Measurements from ENCODE around the gene SMG6. TPM values are rescaled to one million over a fixed set of nuclear protein-coding genes. Genes with fewer than 3 reads are reported as not detected.

Gene SMG6
- total RNA-seq, 1 donor from 2014 or later: 43.0 TPM

DNA sequence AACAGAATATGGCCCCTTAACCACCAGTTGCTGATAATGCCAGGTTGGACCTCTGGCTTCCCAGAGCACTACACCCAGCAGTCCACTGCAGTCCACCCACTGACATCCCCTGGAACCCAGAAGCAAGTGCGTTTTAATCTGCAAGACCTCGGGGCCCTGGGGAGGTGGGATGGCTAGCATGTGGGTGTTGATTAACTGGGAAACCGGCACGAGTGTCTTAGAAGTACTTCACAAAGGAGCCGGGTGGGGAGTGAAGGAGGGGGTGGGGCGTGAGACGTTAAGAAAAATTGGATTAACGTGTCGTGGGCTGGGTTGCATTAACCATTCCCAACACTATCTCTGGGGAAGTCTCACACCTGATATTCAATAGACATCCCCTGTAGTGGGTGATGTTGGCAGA, 254.8 kb downstream of the SMG6 start:
- Mint-ChIP-seq H3K27me3 (ENCODE audit: low read depth) (peaks cover 7% of the 10 kb centered on the region), H3K36me3 (ENCODE audit: low read depth) (peaks cover 30% of the 10 kb centered on the region), H3K27ac (no peak overlapping the region), H3K4me3 (ENCODE audit: low read depth) (peak overlapping the region; percentile 74), H3K4me1 (ENCODE audit: low read depth) (peaks cover 26% of the 10 kb centered on the region), H3K9me3 (no peaks in the 10 kb centered on the region)
- intact Hi-C loops (cut with micrococcal nuclease): loop anchor here (10.0 kb wide), 1 partner anchor 404 kb away; the partner anchor contains the start of genes RILP and SCARF1
- DNase-seq (ENCODE audit: low spot score): no peak

DNA sequence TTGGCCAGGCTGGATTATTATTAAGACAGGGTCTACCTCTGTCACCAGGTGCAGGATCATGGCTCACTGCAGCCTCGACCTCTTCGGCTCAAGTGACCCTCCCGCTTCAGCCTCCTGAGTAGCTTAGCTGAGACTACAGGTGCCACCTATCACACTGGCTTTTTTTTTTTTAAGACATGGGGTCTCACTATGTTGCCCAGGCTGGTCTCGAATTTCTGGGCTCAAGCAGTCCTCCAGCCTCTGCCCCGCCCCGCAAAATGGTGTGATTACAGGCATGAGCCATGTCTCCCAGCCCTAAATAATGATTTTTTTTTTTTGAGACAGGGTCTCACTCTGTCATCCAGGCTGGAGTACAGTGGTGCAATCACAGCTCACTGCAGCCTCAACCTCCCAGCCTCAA, 256.0 kb downstream of the SMG6 start:
- no peaks in the 10 kb centered on the region for H3K9me3 Mint-ChIP-seq
- no peak overlapping the region for H3K27ac Mint-ChIP-seq
- H3K27me3 Mint-ChIP-seq (ENCODE audit: low read depth): peaks cover 7% of the 10 kb centered on the region
- no peak for DNase-seq (ENCODE audit: low spot score)
- H3K4me1 Mint-ChIP-seq (ENCODE audit: low read depth): peaks cover 30% of the 10 kb centered on the region
- peaks cover 42% of the 10 kb centered on the region for H3K36me3 Mint-ChIP-seq (ENCODE audit: low read depth)
- intact Hi-C loops (cut with micrococcal nuclease): loop anchor here (10.0 kb wide), 1 partner anchor 403 kb away; the partner anchor contains the start of genes RILP and SCARF1
- no peak overlapping the region for H3K4me3 Mint-ChIP-seq (ENCODE audit: low read depth)

DNA sequence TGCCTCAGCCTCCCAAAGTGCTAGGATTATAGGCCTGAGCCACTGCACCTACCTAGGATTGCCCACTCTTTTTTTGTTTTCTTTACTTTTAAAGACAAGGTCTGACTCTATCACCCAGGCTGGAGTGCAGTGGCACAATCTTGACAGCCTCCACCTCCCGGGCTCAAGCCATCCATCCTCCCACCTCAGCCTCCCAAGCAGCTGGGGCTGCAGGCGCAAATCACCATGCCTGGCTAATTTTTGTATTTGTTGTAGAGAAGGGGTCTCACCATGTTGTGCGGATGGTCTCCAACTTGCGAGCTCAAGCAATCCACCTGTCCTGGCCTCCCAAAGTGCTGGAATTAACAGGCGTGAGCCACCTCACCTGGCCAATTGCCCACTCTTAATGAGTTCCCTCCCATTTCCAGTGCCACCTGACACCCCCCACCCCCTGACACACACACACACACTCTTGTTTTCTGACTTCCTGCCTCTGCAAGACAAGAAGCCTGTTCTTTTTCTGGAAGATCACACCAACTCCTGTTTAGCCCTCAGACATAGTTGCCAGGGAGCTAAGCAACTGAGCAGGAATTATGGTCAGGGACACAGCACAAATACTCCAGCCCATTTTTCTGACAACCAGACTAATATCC, 259.2 kb downstream of the SMG6 start:
- Mint-ChIP-seq H3K4me1 (ENCODE audit: low read depth) (peaks cover 34% of the 10 kb centered on the region), H3K9me3 (no peaks in the 10 kb centered on the region), H3K27ac (no peak overlapping the region), H3K27me3 (ENCODE audit: low read depth) (no peaks in the 10 kb centered on the region), H3K4me3 (ENCODE audit: low read depth) (peak overlapping the region; percentile 21), H3K36me3 (ENCODE audit: low read depth) (peaks cover 61% of the 10 kb centered on the region)
- no peak for DNase-seq (ENCODE audit: low spot score)
- intact Hi-C loops (cut with micrococcal nuclease): loop anchor here (5.0 to 10.0 kb wide), 2 partner anchors 327 to 400 kb away; partner anchors contain the start of genes RILP and SCARF1

DNA sequence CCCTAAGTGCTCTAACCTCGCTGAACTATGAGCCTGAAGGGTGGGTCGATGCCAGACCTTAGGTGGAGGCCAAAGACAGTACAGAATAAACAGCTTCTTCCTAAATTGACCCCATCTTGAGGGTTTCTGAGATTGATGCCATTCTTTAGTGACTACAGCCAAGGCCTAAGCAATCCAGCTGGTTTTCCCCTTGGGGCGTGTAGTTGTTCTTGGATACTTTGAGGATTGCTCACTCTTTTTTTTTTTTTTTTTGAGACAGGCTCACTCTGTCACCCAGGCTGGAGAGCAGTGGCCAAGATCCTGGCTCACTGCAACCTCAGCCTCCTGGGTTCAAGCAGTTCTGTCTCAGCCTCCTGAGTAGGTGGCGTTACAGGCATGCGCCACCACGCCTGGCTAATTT, 259.8 kb downstream of the SMG6 start:
- H3K4me1 Mint-ChIP-seq (ENCODE audit: low read depth): peaks cover 28% of the 10 kb centered on the region
- no peak overlapping the region for H3K27ac Mint-ChIP-seq
- no peak for DNase-seq (ENCODE audit: low spot score)
- intact Hi-C loops (cut with micrococcal nuclease): loop anchor here (5.0 to 10.0 kb wide), 2 partner anchors 326 to 399 kb away; partner anchors contain the start of genes RILP and SCARF1
- peaks cover 56% of the 10 kb centered on the region for H3K36me3 Mint-ChIP-seq (ENCODE audit: low read depth)
- no peaks in the 10 kb centered on the region for H3K27me3 Mint-ChIP-seq (ENCODE audit: low read depth)
- peak overlapping the region; percentile 89 for H3K4me3 Mint-ChIP-seq (ENCODE audit: low read depth)
- no peaks in the 10 kb centered on the region for H3K9me3 Mint-ChIP-seq

DNA sequence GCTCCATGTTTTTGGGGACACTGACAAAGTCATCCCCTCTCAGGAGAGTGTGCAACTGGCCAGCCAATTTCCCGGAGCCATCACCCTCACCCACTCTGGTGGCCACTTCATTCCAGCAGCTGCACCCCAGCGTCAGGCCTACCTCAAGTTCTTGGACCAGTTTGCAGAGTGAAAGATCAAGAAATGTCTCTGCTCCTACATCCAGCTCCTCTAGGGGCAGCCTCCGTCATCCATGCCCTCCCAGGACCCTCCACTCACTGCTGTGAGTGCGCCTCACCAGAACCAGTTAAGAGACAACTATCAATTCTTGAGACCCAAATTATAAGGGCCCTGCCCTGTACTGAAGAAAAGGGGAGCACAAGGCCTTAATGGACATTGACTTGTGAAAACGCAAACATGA, 260.7 kb downstream of the SMG6 start:
- intact Hi-C loops (cut with micrococcal nuclease): loop anchor here (5.0 to 10.0 kb wide), 2 partner anchors 326 to 398 kb away; partner anchors contain the start of genes RILP and SCARF1
- Mint-ChIP-seq H3K4me1 (ENCODE audit: low read depth) (peaks cover 22% of the 10 kb centered on the region), H3K27me3 (ENCODE audit: low read depth) (no peaks in the 10 kb centered on the region), H3K4me3 (ENCODE audit: low read depth) (peak overlapping the region; percentile 89), H3K9me3 (no peaks in the 10 kb centered on the region), H3K27ac (peak overlapping the region; percentile 64), H3K36me3 (ENCODE audit: low read depth) (peaks cover 53% of the 10 kb centered on the region)
- no peak for DNase-seq (ENCODE audit: low spot score)

GRCh38 chr17:2042390-2042847, 261.2 kb downstream of the SMG6 start:
- peaks cover 53% of the 10 kb centered on the region for H3K36me3 Mint-ChIP-seq (ENCODE audit: low read depth)
- peak overlapping the region; percentile 89 for H3K4me3 Mint-ChIP-seq (ENCODE audit: low read depth)
- peak overlapping the region; percentile 91 for H3K27ac Mint-ChIP-seq
- H3K9me3 Mint-ChIP-seq: no peaks in the 10 kb centered on the region
- no peak for DNase-seq (ENCODE audit: low spot score)
- H3K4me1 Mint-ChIP-seq (ENCODE audit: low read depth): peaks cover 21% of the 10 kb centered on the region
- intact Hi-C loops (cut with micrococcal nuclease): loop anchor here (5.0 to 10.0 kb wide), 2 partner anchors 325 to 398 kb away; partner anchors contain the start of genes RILP and SCARF1
- no peaks in the 10 kb centered on the region for H3K27me3 Mint-ChIP-seq (ENCODE audit: low read depth)

DNA sequence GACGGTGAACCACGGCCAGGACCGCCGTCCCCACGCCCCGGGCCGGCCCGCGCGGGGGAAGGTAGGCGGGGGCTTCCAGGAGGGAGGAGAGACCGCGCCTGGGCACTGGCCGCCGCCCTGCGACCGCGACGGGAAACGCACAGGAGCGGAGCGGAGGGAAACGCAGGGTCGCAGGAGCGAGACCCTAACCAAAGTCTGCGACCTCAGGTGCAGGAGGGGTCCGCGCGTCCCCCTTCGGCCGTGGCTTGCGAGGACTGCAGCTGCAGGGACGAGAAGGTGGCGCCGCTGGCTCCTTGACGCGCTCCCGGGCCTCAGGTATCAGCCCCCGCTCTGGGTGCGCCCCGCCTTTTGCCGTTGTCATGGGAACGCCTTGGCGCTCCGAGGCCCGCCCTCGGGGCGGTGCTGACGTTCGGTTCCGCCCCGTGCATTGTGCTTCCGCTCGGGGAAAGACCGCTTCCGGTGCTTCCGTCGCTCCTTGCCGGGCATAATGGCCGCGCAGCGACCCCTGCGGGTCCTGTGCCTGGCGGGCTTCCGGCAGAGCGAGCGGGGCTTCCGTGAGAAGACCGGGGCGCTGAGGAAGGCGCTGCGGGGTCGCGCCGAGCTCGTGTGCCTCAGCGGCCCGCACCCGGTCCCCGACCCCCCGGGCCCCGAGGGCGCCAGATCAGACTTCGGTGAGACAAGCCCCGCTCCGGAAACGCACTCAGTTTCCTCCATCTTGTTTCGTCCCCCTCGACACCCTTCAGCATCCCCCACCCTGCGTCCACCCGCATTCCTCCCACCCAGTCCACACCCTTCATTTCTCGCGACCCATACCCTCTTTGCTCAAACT, 261.8 kb downstream of the SMG6 start, which contains the start of gene OVCA2:
TSS of gene OVCA2 (plus strand) at position 462 of the 829 bp plus-strand sequence. CDS start at position 488, 26 bp downstream.
- peak; percentile 96 for DNase-seq (ENCODE audit: low spot score)
- peaks cover 21% of the 10 kb centered on the region for H3K4me1 Mint-ChIP-seq (ENCODE audit: low read depth)
- no peaks in the 10 kb centered on the region for H3K27me3 Mint-ChIP-seq (ENCODE audit: low read depth)
- H3K4me3 Mint-ChIP-seq (ENCODE audit: low read depth): peak within 1 kb of the TSS; percentile 89
- H3K36me3 Mint-ChIP-seq (ENCODE audit: low read depth): peaks cover 55% of the 10 kb centered on the region
- H3K27ac Mint-ChIP-seq: peak within 1 kb of the TSS; percentile 91
- H3K9me3 Mint-ChIP-seq: no peaks in the 10 kb centered on the region
- intact Hi-C loops (cut with micrococcal nuclease): loop anchor here (1.0 to 10.0 kb wide), 3 partner anchors 11 to 397 kb away; partner anchors contain the start of genes DPH1, RILP and SCARF1

DNA sequence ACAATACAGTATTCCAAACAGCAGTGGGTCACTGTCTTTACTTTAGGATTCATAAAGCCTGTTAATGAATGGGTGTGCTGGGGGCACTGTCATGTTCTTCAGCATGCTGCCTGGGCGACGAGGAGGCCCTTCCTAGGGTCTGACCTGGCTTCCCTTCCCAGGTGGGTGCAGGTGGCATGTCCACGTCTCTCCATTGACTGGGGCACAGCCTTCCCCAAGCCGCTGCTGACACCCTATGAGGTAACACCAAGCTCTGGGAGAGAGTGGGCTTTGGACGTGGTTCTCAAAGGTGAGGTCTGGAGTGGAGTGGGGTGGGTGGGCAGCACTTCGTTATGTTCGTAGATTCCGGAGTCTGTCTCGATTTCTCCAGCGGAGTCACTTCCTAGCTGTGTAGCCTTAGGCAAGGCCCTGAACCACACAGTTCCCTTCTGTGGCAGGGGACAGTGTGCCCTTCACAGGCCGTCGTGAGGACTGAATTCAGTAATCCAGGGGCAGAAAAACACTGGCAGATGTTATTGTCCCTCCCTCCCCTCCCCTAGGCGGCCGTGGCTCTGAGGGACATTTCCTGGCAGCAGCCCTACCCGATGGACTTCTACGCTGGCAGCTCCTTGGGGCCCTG, 262.5 kb downstream of the SMG6 start:
- Mint-ChIP-seq H3K4me3 (ENCODE audit: low read depth) (peak overlapping the region; percentile 89), H3K9me3 (no peaks in the 10 kb centered on the region), H3K27me3 (ENCODE audit: low read depth) (no peaks in the 10 kb centered on the region), H3K4me1 (ENCODE audit: low read depth) (peaks cover 21% of the 10 kb centered on the region), H3K27ac (no peak overlapping the region), H3K36me3 (ENCODE audit: low read depth) (peaks cover 57% of the 10 kb centered on the region)
- DNase-seq (ENCODE audit: low spot score): no peak
- intact Hi-C loops (cut with micrococcal nuclease): loop anchor here (1.0 to 10.0 kb wide), 3 partner anchors 11 to 396 kb away; partner anchors contain the start of genes DPH1, RILP and SCARF1

DNA sequence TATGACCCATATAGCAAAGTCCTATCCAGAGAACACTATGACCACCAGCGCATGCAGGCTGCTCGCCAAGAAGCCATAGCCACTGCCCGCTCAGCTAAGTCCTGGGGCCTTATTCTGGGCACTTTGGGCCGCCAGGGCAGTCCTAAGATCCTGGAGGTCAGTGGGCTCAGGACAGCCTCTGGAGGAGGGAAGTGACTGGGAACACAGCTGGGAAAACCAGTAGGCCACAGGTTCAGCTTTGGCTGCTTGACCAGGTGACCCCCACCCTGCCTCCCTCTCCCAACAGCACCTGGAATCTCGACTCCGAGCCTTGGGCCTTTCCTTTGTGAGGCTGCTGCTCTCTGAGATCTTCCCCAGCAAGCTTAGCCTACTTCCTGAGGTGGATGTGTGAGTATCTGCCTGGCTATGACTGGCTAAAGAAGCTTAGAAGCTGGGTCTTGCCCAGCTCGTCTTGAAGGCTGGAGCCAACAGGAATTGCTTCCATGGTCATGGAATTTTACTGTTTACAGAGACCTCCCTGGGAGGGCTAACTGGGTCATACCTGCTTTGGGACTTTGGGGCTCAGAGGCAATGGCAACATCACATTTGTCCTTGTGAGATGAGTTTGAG, 263.3 kb downstream of the SMG6 start:
- peak overlapping the region; percentile 17 for H3K4me3 Mint-ChIP-seq (ENCODE audit: low read depth)
- no peaks in the 10 kb centered on the region for H3K27me3 Mint-ChIP-seq (ENCODE audit: low read depth)
- H3K27ac Mint-ChIP-seq: no peak overlapping the region
- intact Hi-C loops (cut with micrococcal nuclease): loop anchor here (5.0 to 10.0 kb wide), 2 partner anchors 323 to 396 kb away; partner anchors contain the start of genes RILP and SCARF1
- peaks cover 58% of the 10 kb centered on the region for H3K36me3 Mint-ChIP-seq (ENCODE audit: low read depth)
- H3K9me3 Mint-ChIP-seq: no peaks in the 10 kb centered on the region
- DNase-seq (ENCODE audit: low spot score): no peak
- peaks cover 21% of the 10 kb centered on the region for H3K4me1 Mint-ChIP-seq (ENCODE audit: low read depth)

DNA sequence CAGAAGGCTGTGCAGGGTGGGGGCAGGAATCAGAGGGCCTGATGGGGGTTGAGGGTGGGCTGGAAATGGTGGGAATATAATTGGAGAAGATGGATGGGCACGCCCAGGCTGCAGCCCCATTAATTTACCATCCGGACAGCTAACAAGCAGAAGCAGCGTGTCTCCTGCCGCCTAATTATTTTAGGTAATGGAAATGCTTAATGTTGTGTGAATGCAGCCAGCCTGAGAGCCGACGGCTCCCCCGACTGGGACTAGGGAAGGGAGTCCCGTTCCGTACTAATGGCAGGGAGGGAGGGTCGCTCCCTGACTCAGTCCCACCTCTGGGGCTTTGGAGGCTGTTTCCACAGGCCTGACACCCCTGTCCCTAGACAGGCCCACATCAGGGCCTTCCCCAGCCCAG, 266.4 kb downstream of the SMG6 start:
- intact Hi-C loops (cut with micrococcal nuclease): no loop called here
- Mint-ChIP-seq H3K27me3 (ENCODE audit: low read depth) (no peaks in the 10 kb centered on the region), H3K4me1 (ENCODE audit: low read depth) (peaks cover 10% of the 10 kb centered on the region)

DNA sequence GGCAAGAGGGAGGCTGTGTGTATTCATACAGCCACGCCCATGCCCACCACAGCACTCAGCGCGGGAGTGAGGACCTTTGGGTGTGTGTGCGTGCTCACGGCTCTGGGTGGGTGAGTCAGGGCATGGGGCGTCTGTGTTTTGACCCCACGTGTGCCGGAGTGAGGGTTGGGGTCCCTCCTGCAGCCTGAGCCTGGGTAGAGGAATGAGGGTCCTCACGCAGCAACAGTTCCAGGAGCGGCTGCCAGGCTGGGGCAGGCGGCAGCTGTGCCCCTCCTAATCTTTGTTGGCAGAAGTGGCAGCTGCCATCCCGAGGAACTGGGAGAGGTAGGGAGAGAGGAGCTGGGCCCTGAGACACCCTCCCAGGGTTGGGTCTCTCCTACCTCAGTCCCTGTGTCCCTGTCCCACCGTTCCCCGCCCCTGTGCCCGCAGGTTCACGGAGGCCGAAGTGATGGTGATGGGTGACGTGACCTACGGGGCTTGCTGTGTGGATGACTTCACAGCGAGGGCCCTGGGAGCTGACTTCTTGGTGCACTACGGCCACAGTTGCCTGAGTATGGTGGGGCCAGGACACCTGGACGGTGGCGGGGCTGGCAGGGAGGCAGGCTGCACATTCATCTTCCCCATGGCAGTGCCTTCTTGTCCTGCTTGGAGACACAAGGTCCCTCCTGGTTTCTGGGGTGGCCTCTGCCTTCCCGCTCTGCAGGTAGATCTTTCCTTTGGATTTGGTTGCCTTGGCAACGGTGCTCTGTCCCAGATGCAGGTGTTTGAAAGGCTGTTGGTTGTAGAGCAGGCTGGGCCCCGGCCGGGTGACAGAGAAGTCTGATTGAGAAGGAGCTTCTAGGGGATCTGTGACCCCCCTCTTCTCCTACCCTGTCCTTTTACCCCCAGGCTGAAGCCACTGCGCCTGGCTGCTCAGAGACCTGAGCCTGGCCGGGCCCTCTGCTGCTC, 267.8 kb downstream of the SMG6 start:
- DNase-seq (ENCODE audit: low spot score): no peak
- H3K4me3 Mint-ChIP-seq (ENCODE audit: low read depth): no peak overlapping the region
- H3K9me3 Mint-ChIP-seq: no peaks in the 10 kb centered on the region
- no peak overlapping the region for H3K27ac Mint-ChIP-seq
- peaks cover 26% of the 10 kb centered on the region for H3K36me3 Mint-ChIP-seq (ENCODE audit: low read depth)
- H3K27me3 Mint-ChIP-seq (ENCODE audit: low read depth): no peaks in the 10 kb centered on the region
- peaks cover 7% of the 10 kb centered on the region for H3K4me1 Mint-ChIP-seq (ENCODE audit: low read depth)
- intact Hi-C loops (cut with micrococcal nuclease): no loop called here

More for the DNA sequence above, 266.4 kb downstream of the SMG6 start:
- Mint-ChIP-seq H3K9me3 (no peaks in the 10 kb centered on the region), H3K27ac (no peak overlapping the region), H3K36me3 (ENCODE audit: low read depth) (peaks cover 33% of the 10 kb centered on the region), H3K4me3 (ENCODE audit: low read depth) (no peak overlapping the region)
- no peak for DNase-seq (ENCODE audit: low spot score)

All from activated T-helper 2 cell treated with anti-CD3 and anti-CD28 coated beads, Interferon-gamma antibody, Interleukin-2, Interleukin-4, amounts not matched to agents 10 μg/mL and 5 μg/mL and 100 μg/mL, durations not matched to agents 14 hours and 24 hours and 36 hours (primary cell).